Activated B cell treated with CpG ODN at 0.5 μM for 24 hours (primary cell): ENCODE measurements around the gene SSTR3. TPM values are rescaled to one million over a fixed set of nuclear protein-coding genes. Genes with fewer than 3 reads are reported as not detected.
A peak's percentile ranks its signal among the peaks of the same experiment; 100 is the strongest.

Experiments
- ATAC-seq: fragments of 200-7000 bp; cut with Tn5 transposase; one replicate; pipeline ENCODE4 v1.10.0; 2021; ENCODE audit warnings: low read depth, mild to moderate bottlenecking, moderate library complexity
- CTCF ChIA-PET: fragments of 350-600 bp; sonication (Branson Sonifier 250); formaldehyde crosslinking; loops from one replicate; lab custom pipeline; 2021; ENCODE audit warnings: antibody characterized with exemption; lab: Charles Lee
- POLR2A ChIA-PET: fragments of 350-600 bp; sonication (Branson Sonifier 250); formaldehyde crosslinking; loops from one replicate; lab custom pipeline; 2021; ENCODE audit warnings: antibody characterized with exemption; lab: Charles Lee
- DNase-seq: peaks from one replicate; pipeline ENCODE4 v3.0.0; 2022
- H3K27ac Mint-ChIP-seq: one replicate; pipeline ENCODE4 v1.8.0; 2020; ENCODE audit warnings: mixed read lengths
- H3K27me3 Mint-ChIP-seq: one replicate; pipeline ENCODE4 v1.8.0; 2021; ENCODE audit warnings: mixed read lengths
- H3K36me3 Mint-ChIP-seq: one replicate; pipeline ENCODE4 v1.8.0; 2021; ENCODE audit warnings: low read depth, mixed read lengths
- H3K4me1 Mint-ChIP-seq: one replicate; pipeline ENCODE4 v1.8.0; 2021; ENCODE audit warnings: mixed read lengths
- H3K4me3 Mint-ChIP-seq: one replicate; pipeline ENCODE4 v1.8.0; 2020; ENCODE audit warnings: mild to moderate bottlenecking, mixed read lengths
- H3K9me3 Mint-ChIP-seq: one replicate; pipeline ENCODE4 v1.8.0; 2020; ENCODE audit warnings: mixed read lengths
- CTCF ChIP-seq: fragments of 200-600 bp; IDR thresholded peaks from one replicate; pipeline ENCODE4 v1.8.0; 2022; ENCODE audit warnings: antibody characterized with exemption, mild to moderate bottlenecking
- intact Hi-C: fragments of 100-400 bp; cut with micrococcal nuclease; formaldehyde crosslinking; loops from one replicate; pipeline ENCODE4 v1.15.1; 2024
- total RNA-seq: library from RNA; stranded (reverse); gene quantifications from 2 replicates; pipeline ENCODE4 v1.2.3, GENCODE V29; 2022

The SSTR3 gene
- 1.7 and 1.8 TPM in 2 replicates for total RNA-seq

GRCh38 chr22:37212174-37212906 is at the start of gene SSTR3:
TSS of gene SSTR3 (minus strand) at chr22:37212477. CDS start at chr22:37207803, 4,674 bp downstream.
- intact Hi-C loops: no loop called here
- Mint-ChIP-seq H3K27ac (no peak within 1 kb of the TSS), H3K9me3 (no peaks in the 10 kb centered on the region), H3K36me3 (no peaks in the 10 kb centered on the region), H3K4me3 (no peak within 1 kb of the TSS), H3K4me1 (peaks cover 14% of the 10 kb centered on the region), H3K27me3 (no peaks in the 10 kb centered on the region)
- peak; percentile 7 for DNase-seq
- ChIA-PET POLR2A (no interaction called here), CTCF (no interaction called here)
- ATAC-seq: no peak
- no peak for TF ChIP-seq CTCF

GRCh38 chr22:37260901-37261336 is 48.6 kb upstream of the SSTR3 start:
- intact Hi-C loops: loop anchor here (1.0 to 2.0 kb wide), 7 partner anchors 17 to 714 kb away; partner anchors contain the start of gene RAC2
- H3K27me3 Mint-ChIP-seq: no peaks in the 10 kb centered on the region
- no peak for DNase-seq
- peak overlapping the region; percentile 2 for H3K4me3 Mint-ChIP-seq
- peaks cover 3% of the 10 kb centered on the region for H3K9me3 Mint-ChIP-seq
- POLR2A ChIA-PET: interaction anchor here (0.5 to 4.0 kb wide), 14 partner anchors 9 to 658 kb away, joined by 3 to 57 read pairs (median 5); partner anchors contain the start of genes CYTH4 and RAC2
- H3K4me1 Mint-ChIP-seq: peaks cover 38% of the 10 kb centered on the region
- H3K36me3 Mint-ChIP-seq: peaks cover 2% of the 10 kb centered on the region
- TF ChIP-seq CTCF: peak; percentile 44
- peak; percentile 88 for ATAC-seq
- CTCF ChIA-PET: interaction anchor here (0.5 to 4.8 kb wide), 37 partner anchors 11 to 714 kb away, joined by 3 to 139 read pairs (median 5); partner anchors contain the start of genes CYTH4, IFT27, KCTD17 and MFNG
- H3K27ac Mint-ChIP-seq: no peak overlapping the region

- CTCF ChIA-PET: interaction anchor here (0.5 to 4.8 kb wide), 40 partner anchors 11 to 713 kb away, joined by 3 to 139 read pairs (median 4); partner anchors contain the start of genes CYTH4, IFT27, MFNG and RAC2
- ATAC-seq (no peak), DNase-seq (no peak)
- H3K4me3 Mint-ChIP-seq: peak overlapping the region; percentile 2
- peaks cover 44% of the 10 kb centered on the region for H3K4me1 Mint-ChIP-seq
- peaks cover 2% of the 10 kb centered on the region for H3K36me3 Mint-ChIP-seq
- peaks cover 3% of the 10 kb centered on the region for H3K9me3 Mint-ChIP-seq
- POLR2A ChIA-PET: interaction anchor here (0.6 to 4.0 kb wide), 13 partner anchors 10 to 61 kb away, joined by 3 to 57 read pairs (median 5); partner anchors contain the start of genes CYTH4 and RAC2
- no peaks in the 10 kb centered on the region for H3K27me3 Mint-ChIP-seq
- intact Hi-C loops: loop anchor here (1.0 to 2.0 kb wide), 3 partner anchors 16 to 713 kb away; partner anchors contain the start of gene RAC2
- no peak overlapping the region for H3K27ac Mint-ChIP-seq
- TF ChIP-seq CTCF: no peak
Observed at GRCh38 chr22:37260155-37260795, 48.0 kb upstream of the SSTR3 start.

- peaks cover 2% of the 10 kb centered on the region for H3K36me3 Mint-ChIP-seq
Observed at GRCh38 chr22:37259540-37260029, 47.3 kb upstream of the SSTR3 start.

More at GRCh38 chr22:37259540-37260029, 47.3 kb upstream of the SSTR3 start:
- H3K4me1 Mint-ChIP-seq: peaks cover 46% of the 10 kb centered on the region
- POLR2A ChIA-PET: interaction anchor here (0.8 to 4.0 kb wide), 7 partner anchors 12 to 60 kb away, joined by 3 to 57 read pairs (median 5); partner anchors contain the start of genes CYTH4 and RAC2
- peaks cover 2% of the 10 kb centered on the region for H3K9me3 Mint-ChIP-seq
- ATAC-seq (peak; percentile 11), DNase-seq (no peak)
- CTCF ChIA-PET: interaction anchor here (0.7 to 4.8 kb wide), 26 partner anchors 10 to 712 kb away, joined by 3 to 139 read pairs (median 6); partner anchors contain the start of gene RAC2
- H3K4me3 Mint-ChIP-seq: peak overlapping the region; percentile 35
- H3K27me3 Mint-ChIP-seq: no peaks in the 10 kb centered on the region
- intact Hi-C loops: loop anchor here (1.0 to 2.0 kb wide), 3 partner anchors 15 to 713 kb away; partner anchors contain the start of gene RAC2
- no peak for TF ChIP-seq CTCF
- H3K27ac Mint-ChIP-seq: peak overlapping the region; percentile 64
